Glutamatergic neuron (in vitro differentiated cells): ENCODE measurements around the gene RAB18. TPM values are rescaled to one million over a fixed set of nuclear protein-coding genes. Genes with fewer than 3 reads are reported as not detected.

Experiments
- DNase-seq: peaks from one replicate; pipeline ENCODE4 v3.0.0; 2022
- H3K27ac Mint-ChIP-seq: one replicate; pipeline ENCODE4 v1.8.0; 2020; ENCODE audit warnings: mild to moderate bottlenecking, mixed read lengths, inconsistent platforms; ENCODE audit not compliant: unreplicated experiment
- H3K27me3 Mint-ChIP-seq: one replicate; pipeline ENCODE4 v1.8.0; 2020; ENCODE audit warnings: mild to moderate bottlenecking, moderate library complexity, mixed read lengths, inconsistent platforms; ENCODE audit not compliant: unreplicated experiment
- H3K36me3 Mint-ChIP-seq: one replicate; pipeline ENCODE4 v1.8.0; 2020; ENCODE audit warnings: mild to moderate bottlenecking, mixed read lengths, inconsistent platforms; ENCODE audit not compliant: unreplicated experiment
- H3K4me1 Mint-ChIP-seq: one replicate; pipeline ENCODE4 v1.8.0; 2020; ENCODE audit warnings: mild to moderate bottlenecking, low read depth, mixed read lengths, inconsistent platforms; ENCODE audit not compliant: unreplicated experiment
- H3K4me3 Mint-ChIP-seq: one replicate; pipeline ENCODE4 v1.8.0; 2020; ENCODE audit warnings: mild to moderate bottlenecking, mixed read lengths, inconsistent platforms; ENCODE audit not compliant: unreplicated experiment
- H3K9me3 Mint-ChIP-seq: one replicate; pipeline ENCODE4 v1.8.0; 2020; ENCODE audit warnings: mild to moderate bottlenecking, moderate library complexity, mixed read lengths, inconsistent platforms; ENCODE audit not compliant: unreplicated experiment
- CTCF ChIP-seq: fragments of 200-600 bp; sonication (generic); IDR thresholded peaks from one replicate; pipeline ENCODE4 v1.5.0; 2021; ENCODE audit not compliant: partially characterized antibody, unreplicated experiment
- total RNA-seq: library from RNA; stranded (reverse); fragmentation: NEBNext Ultra II Directional; extraction: Animal tissue kit (Norgen Biotek cat#: 25700); gene quantifications from one replicate; pipeline ENCODE4 v1.2.1, GENCODE V29; 2021; ENCODE audit not compliant: unreplicated experiment

The RAB18 gene
- total RNA-seq, 1 donor from 2014 or later = 166 TPM

GRCh38 chr10:27578316-27578715, 74.2 kb downstream of the RAB18 start:
- no peaks in the 10 kb centered on the region for H3K36me3 Mint-ChIP-seq
- no peaks in the 10 kb centered on the region for H3K4me1 Mint-ChIP-seq
- no peak overlapping the region for H3K27ac Mint-ChIP-seq
- H3K4me3 Mint-ChIP-seq = no peak overlapping the region
- no peak for TF ChIP-seq CTCF
- peaks cover 1% of the 10 kb centered on the region for H3K27me3 Mint-ChIP-seq
- DNase-seq = no peak
- H3K9me3 Mint-ChIP-seq = no peaks in the 10 kb centered on the region

GRCh38 chr10:27581225-27581624, 77.1 kb downstream of the RAB18 start:
- H3K9me3 Mint-ChIP-seq = no peaks in the 10 kb centered on the region
- no peaks in the 10 kb centered on the region for H3K4me1 Mint-ChIP-seq
- H3K36me3 Mint-ChIP-seq = no peaks in the 10 kb centered on the region
- H3K4me3 Mint-ChIP-seq = no peak overlapping the region
- H3K27me3 Mint-ChIP-seq = peaks cover 1% of the 10 kb centered on the region
- DNase-seq = no peak
- TF ChIP-seq CTCF = no peak
- no peak overlapping the region for H3K27ac Mint-ChIP-seq

- no peak for DNase-seq
- Mint-ChIP-seq H3K9me3 (peaks cover 2% of the 10 kb centered on the region), H3K4me3 (no peak overlapping the region), H3K27ac (no peak overlapping the region), H3K27me3 (peaks cover 1% of the 10 kb centered on the region), H3K4me1 (no peaks in the 10 kb centered on the region), H3K36me3 (peaks cover 13% of the 10 kb centered on the region)
- no peak for TF ChIP-seq CTCF
Observed at GRCh38 chr10:27584302-27584701, 80.2 kb downstream of the RAB18 start.

Other genes starting within 250 kb of the RAB18 start
- gene MKX, start 241.5 kb downstream of the RAB18 start, total RNA-seq = 0.42 TPM